Loucy (cell line): Measurements from ENCODE around the gene POLR2B.

Source experiments
- H2AFZ ChIP-seq: fragments of 200-600 bp; sonication (generic); 2 replicates; pipeline ENCODE4 v1.6.0; 2016; ENCODE audit warnings: antibody characterized with exemption, mild to moderate bottlenecking, low read length, moderate library complexity
- H3F3A ChIP-seq: fragments of 200-600 bp; 2 replicates; pipeline ENCODE4 v1.6.0; 2016; ENCODE audit warnings: antibody characterized with exemption, low read depth, mild to moderate bottlenecking
- H3K27me3 ChIP-seq: fragments of 200-600 bp; sonication (generic); 2 replicates; pipeline ENCODE4 v1.6.1; 2014; ENCODE audit warnings: low read length, mild to moderate bottlenecking; ENCODE audit not compliant: insufficient read depth, poor library complexity, severe bottlenecking
- H3K36me3 ChIP-seq: fragments of 200-600 bp; sonication (generic); 2 replicates; pipeline ENCODE4 v1.6.1; 2016; ENCODE audit warnings: low read length; ENCODE audit not compliant: insufficient read depth
- H3K4me1 ChIP-seq: fragments of 200-600 bp; sonication (generic); 2 replicates; pipeline ENCODE4 v1.5.1; 2014; ENCODE audit warnings: low read length, mild to moderate bottlenecking; ENCODE audit not compliant: insufficient read depth, poor library complexity, severe bottlenecking
- H3K4me2 ChIP-seq: fragments of 200-600 bp; sonication (generic); 2 replicates; pipeline ENCODE4 v1.6.0; 2014; ENCODE audit warnings: antibody characterized with exemption, low read length, low read depth, mild to moderate bottlenecking; ENCODE audit not compliant: poor library complexity, severe bottlenecking
- H3K4me3 ChIP-seq: fragments of 200-600 bp; sonication (generic); 2 replicates; pipeline ENCODE4 v1.5.1; 2014; ENCODE audit warnings: low read length, mild to moderate bottlenecking, mixed read lengths; ENCODE audit not compliant: poor library complexity, severe bottlenecking
- H3K79me2 ChIP-seq: fragments of 200-600 bp; sonication (generic); 2 replicates; pipeline ENCODE4 v1.6.1; 2014; ENCODE audit warnings: low read length; ENCODE audit not compliant: insufficient read depth
- H3K9ac ChIP-seq: fragments of 200-600 bp; sonication (generic); 2 replicates; pipeline ENCODE4 v1.6.0; 2014; ENCODE audit warnings: mild to moderate bottlenecking, low read depth, low read length, moderate library complexity; ENCODE audit not compliant: poor library complexity, severe bottlenecking
- H3K9me2 ChIP-seq: fragments of 200-600 bp; sonication (generic); replicated peaks from 2 replicates; pipeline ENCODE4 v1.6.1; 2016; ENCODE audit warnings: low read depth, low read length, mixed read lengths
- H3K9me3 ChIP-seq: fragments of 200-600 bp; sonication (generic); 2 replicates; pipeline ENCODE4 v1.6.1; 2014; ENCODE audit warnings: mild to moderate bottlenecking, antibody characterized with exemption, low read length, low read depth; ENCODE audit not compliant: insufficient read depth
- H4K20me1 ChIP-seq: fragments of 200-600 bp; sonication (generic); 2 replicates; pipeline ENCODE4 v1.6.0; 2014; ENCODE audit warnings: antibody characterized with exemption, low read length, mild to moderate bottlenecking; ENCODE audit not compliant: insufficient read depth, poor library complexity, severe bottlenecking
- EZH2phosphoT487 ChIP-seq: fragments of 200-600 bp; IDR thresholded peaks from 2 replicates; pipeline ENCODE4 v1.6.1; 2018; ENCODE audit warnings: antibody characterized with exemption, mild to moderate bottlenecking, moderate library complexity, borderline replicate concordance
- TF ChIP-seq, protein P1 (sequence below): fragments of 200-600 bp; sonication (generic); conservative IDR thresholded peaks from 2 replicates; pipeline ENCODE4 v1.5.1; 2014; ENCODE audit warnings: mild to moderate bottlenecking, antibody characterized with exemption, low read length

Gene POLR2B

DNA sequence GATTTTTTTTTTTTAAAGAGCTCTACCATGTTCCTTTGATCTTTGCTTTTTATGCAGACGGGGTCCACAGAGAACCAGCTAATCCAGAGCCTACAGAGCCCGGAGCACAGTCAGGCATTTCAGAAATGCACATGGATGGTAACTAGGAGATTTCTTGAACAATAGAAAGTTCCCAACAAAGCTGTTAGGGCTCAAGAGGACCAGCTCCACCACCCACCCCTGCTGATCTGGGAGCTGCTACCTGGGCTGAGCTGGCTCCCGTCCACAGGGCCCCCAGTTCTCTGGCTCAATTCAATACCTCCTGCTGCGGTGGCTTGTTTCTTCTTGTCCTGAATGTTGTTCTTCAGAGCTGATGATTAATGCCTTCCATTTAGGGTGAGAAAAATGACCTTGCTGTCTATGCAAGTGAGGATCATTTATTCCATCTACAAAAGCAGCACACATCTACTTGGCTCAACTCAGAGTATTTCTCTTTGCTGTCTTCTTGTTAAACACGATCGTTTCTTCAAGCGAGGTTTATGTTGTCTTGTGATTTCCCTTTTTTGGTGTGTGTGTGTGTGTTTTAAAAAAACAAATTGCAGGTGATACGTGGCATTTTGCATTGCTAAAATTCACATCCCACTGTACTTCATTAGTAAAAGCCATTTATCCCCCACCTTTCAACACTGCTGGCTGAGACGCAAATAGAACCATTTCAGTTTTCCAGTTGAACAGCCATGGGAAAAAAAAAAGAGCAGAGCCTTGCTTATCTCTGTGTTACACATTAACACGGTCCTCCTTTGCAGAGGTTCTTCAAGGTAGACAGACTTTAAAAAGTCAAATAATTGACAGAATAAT, 100.2 kb downstream of the POLR2B start:
- Histone ChIP-seq H3K4me2 (no peak overlapping the region), H3K9me2 (no peaks in the 10 kb centered on the region), H3K9ac (no peak overlapping the region), H3K4me1 (peaks cover 10% of the 10 kb centered on the region), H3K27me3 (no peaks in the 10 kb centered on the region), H3K79me2 (no peaks in the 10 kb centered on the region), H3K9me3 (no peaks in the 10 kb centered on the region), H3K36me3 (no peaks in the 10 kb centered on the region), H3K4me3 (no peak overlapping the region), H2AFZ (no peak overlapping the region), H3F3A (no peaks in the 10 kb centered on the region), H4K20me1 (no peaks in the 10 kb centered on the region)
- TF ChIP-seq, protein P1, sequence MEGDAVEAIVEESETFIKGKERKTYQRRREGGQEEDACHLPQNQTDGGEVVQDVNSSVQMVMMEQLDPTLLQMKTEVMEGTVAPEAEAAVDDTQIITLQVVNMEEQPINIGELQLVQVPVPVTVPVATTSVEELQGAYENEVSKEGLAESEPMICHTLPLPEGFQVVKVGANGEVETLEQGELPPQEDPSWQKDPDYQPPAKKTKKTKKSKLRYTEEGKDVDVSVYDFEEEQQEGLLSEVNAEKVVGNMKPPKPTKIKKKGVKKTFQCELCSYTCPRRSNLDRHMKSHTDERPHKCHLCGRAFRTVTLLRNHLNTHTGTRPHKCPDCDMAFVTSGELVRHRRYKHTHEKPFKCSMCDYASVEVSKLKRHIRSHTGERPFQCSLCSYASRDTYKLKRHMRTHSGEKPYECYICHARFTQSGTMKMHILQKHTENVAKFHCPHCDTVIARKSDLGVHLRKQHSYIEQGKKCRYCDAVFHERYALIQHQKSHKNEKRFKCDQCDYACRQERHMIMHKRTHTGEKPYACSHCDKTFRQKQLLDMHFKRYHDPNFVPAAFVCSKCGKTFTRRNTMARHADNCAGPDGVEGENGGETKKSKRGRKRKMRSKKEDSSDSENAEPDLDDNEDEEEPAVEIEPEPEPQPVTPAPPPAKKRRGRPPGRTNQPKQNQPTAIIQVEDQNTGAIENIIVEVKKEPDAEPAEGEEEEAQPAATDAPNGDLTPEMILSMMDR, result no peak
- no peak for TF ChIP-seq EZH2phosphoT487
